C4-2B (cell line): ENCODE results near the gene EPB41L4B.

Experiments used
- H3K27ac ChIP-seq: fragments of 450-650 bp; 2 replicates; pipeline ENCODE4 v1.5.1; 2017
- CTCF ChIP-seq: fragments of 450-650 bp; conservative IDR thresholded peaks from 2 replicates; pipeline ENCODE4 v1.5.1; 2017; ENCODE audit warnings: mild to moderate bottlenecking
- ZFX ChIP-seq: fragments of 450-650 bp; IDR thresholded peaks from 2 replicates; pipeline ENCODE4 v1.6.1; 2017

EPB41L4B gene

GRCh38 chr9:109256336-109256735, 64.5 kb downstream of the EPB41L4B start:
- TF ChIP-seq ZFX (no peak), CTCF (no peak)
- H3K27ac ChIP-seq, result no peak overlapping the region

GRCh38 chr9:109255394-109255793, 65.5 kb downstream of the EPB41L4B start:
- no peak for TF ChIP-seq CTCF
- TF ChIP-seq ZFX, result no peak
- no peak overlapping the region for H3K27ac ChIP-seq

- TF ChIP-seq CTCF (no peak), ZFX (no peak)
- peak overlapping the region; percentile 98 for H3K27ac ChIP-seq
Observed at GRCh38 chr9:109254317-109254716, 66.5 kb downstream of the EPB41L4B start.

- H3K27ac ChIP-seq, result peak overlapping the region; percentile 98
Observed at GRCh38 chr9:109253637-109254284, 67.1 kb downstream of the EPB41L4B start.

GRCh38 chr9:109253241-109253636, 67.6 kb downstream of the EPB41L4B start:
- TF ChIP-seq CTCF (no peak), ZFX (no peak)
- peak overlapping the region; percentile 98; the same call in 1 of the 2 replicates for H3K27ac ChIP-seq

More at GRCh38 chr9:109253637-109254284, 67.1 kb downstream of the EPB41L4B start:
- TF ChIP-seq CTCF (no peak; the same call in 1 of the 2 replicates), ZFX (no peak)

GRCh38 chr9:109252291-109252690, 68.6 kb downstream of the EPB41L4B start:
- TF ChIP-seq CTCF, result no peak
- TF ChIP-seq ZFX, result no peak
- peak overlapping the region; percentile 98 for H3K27ac ChIP-seq

- H3K27ac ChIP-seq, result peak overlapping the region; percentile 98
- no peak for TF ChIP-seq ZFX
Observed at GRCh38 chr9:109251776-109252106, 69.1 kb downstream of the EPB41L4B start.

- peak; percentile 81 for TF ChIP-seq ZFX
- no peak for TF ChIP-seq CTCF
- peak overlapping the region; percentile 98 for H3K27ac ChIP-seq
Observed at GRCh38 chr9:109251080-109251775, 69.6 kb downstream of the EPB41L4B start.
